NCI-H510A treated with DMSO at 0.1 percent for 48 hours (cell line): ENCODE measurements around the gene MTX3.

Experiments
- DNase-seq: peaks from one replicate; lab custom pipeline; 2025; lab: John Stamatoyannopoulos, UW

Gene MTX3

GRCh38 chr5:79990598-79991507 lies at the start of gene MTX3:
Gene MTX3 (minus strand): TSS chr5:79991262. CDS start chr5:79991238, 24 bp downstream.
- peak; percentile 52 for DNase-seq

- no peak for DNase-seq
Observed at GRCh38 chr5:80039650-80040049, 48.6 kb upstream of the MTX3 start.

GRCh38 chr5:80037366-80037765 lies 46.3 kb upstream of the MTX3 start:
- no peak for DNase-seq

DNA sequence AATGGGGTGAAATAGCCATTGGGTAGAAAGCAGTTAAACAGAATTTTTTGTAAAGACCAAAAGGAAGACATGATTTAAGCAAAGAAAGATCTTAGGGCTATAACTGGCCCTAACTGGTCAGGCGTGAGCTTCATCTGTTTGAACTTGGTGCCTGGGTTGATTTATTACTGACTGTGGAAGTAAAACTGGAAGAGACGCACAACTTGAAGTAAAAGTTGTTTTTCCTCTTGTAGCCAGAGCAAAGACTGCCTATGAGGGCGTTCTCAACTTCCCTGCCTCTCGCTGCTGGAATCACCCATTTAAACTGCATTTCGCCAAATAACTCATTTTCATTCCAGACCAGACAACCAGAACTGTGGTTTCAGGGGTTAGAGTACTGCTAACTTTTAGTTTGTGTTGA lies 45.6 kb upstream of the MTX3 start:
- no peak for DNase-seq

DNA sequence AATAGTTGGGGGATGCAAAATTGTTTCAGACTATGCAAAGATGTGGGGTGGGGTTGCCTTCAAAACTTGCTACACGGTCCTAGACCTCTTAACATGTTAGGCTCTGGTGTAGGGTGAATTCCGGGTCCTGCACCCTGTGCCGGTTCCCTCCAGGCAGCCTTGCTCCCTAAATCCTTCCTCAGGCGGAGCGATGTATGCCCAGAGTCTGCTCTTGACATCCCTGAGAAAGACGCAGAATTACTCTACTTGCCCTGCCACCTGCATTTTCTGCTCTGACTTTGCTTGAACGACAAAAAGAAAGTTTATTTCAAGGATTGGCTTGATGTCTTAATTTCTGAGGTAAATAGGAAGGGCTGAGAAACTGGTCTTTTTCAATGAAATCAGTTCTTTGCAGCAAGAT lies 44.8 kb upstream of the MTX3 start:
- no peak for DNase-seq

DNA sequence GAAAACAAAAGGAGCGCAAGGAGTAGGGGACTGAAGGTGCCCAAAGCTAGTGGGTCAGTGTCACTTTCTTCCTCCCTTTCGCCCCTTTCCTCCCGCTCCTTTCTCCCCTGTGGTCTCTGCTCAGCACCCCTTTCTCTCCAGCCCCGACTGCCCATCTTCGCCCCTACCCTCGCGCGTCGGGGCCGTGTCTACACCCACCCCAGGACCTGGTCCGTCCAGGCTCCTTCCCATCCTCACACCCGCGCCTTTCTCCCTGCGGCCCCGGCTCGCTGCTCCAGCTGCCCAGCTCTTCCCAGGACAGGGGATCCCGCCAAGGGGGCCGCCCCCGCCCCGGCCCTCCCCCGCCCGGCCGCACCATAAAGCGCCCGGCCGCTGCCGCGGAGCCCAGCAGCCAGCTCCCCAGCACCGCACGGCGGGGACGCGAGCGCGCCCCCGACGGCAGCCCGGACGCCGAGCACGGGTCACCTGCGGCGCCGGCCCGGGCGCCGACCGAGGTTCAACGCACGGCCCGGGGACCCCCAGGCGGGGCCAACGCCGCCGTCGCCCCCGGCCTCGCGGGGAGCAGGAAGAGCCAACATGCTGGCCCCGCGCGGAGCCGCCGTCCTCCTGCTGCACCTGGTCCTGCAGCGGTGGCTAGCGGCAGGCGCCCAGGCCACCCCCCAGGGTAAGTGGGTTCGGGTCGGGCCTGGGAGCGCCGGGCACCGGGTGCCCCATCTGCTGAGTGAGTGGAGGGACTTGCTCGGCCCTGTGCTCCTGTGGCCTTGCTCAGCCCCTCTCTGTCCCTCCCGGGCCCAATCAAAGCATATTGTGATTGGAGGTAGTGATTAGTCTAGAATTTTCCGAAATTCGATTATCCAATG lies 44.1 kb upstream of the MTX3 start, which contains the start of gene THBS4:
TSS of gene THBS4 (plus strand) at position 387 of the 860 bp plus-strand sequence. CDS start at position 577, 190 bp downstream.
- no peak for DNase-seq

DNA sequence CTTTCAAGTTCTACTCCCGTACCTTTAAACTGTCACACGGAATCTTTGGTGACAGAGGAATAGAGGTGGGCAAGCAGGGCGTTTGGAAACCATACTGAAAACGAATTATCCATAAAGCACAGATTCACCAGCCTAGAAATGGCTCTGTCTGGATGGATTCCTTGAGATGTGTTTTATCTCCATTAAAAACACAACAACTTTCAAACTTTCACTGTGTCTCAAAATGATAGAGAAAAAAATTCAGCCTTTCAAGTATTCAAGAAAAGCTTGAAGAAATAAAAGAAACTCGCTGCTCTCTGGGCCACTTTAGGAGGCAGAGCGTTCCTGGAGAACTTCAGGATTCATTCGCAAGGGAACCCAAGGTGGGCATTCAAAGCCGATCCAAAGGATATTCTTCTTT lies 43.5 kb upstream of the MTX3 start:
- DNase-seq = no peak

DNA sequence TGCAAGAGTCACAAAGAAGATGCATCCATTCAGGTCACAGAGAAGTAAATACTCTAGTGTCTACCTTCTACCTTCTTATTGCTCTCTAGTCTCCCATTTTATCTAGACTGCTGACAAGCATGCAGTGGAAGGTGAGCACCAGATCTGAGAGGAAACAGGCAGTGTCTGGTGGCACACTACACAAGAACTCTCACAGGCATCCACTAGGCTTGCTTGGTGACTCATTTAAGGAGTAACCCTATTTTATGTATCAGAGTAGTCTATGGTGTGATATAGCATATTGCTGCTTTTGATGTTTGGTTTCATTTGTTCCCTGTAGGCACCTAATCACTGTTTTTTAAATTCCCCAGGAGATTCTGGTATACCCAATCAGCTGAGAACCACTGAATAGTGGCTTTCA lies 42.5 kb upstream of the MTX3 start:
- no peak for DNase-seq

- no peak for DNase-seq
Observed at GRCh38 chr5:80031109-80031508, 40.0 kb upstream of the MTX3 start.

DNA sequence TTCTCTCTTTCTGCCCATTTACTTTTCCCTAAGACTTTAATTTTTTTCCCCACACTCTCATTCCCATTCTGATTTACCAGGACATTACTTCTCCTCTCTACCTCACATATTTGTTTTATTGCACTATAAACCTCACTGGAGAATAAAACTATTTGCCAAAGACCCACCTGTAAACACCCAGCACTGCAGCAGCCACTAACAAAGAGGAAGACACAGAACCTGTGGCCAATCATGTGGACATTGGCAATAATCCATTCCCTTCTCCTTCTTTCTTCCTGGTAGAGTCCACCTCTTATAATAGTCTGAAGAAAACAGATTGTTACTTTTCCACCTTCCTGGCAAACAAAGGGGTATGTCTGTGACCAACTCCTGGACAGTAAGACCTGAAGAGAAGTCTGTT lies 35.8 kb upstream of the MTX3 start:
- no peak for DNase-seq

- no peak for DNase-seq
Observed at GRCh38 chr5:80025069-80025468, 34.0 kb upstream of the MTX3 start.

DNA sequence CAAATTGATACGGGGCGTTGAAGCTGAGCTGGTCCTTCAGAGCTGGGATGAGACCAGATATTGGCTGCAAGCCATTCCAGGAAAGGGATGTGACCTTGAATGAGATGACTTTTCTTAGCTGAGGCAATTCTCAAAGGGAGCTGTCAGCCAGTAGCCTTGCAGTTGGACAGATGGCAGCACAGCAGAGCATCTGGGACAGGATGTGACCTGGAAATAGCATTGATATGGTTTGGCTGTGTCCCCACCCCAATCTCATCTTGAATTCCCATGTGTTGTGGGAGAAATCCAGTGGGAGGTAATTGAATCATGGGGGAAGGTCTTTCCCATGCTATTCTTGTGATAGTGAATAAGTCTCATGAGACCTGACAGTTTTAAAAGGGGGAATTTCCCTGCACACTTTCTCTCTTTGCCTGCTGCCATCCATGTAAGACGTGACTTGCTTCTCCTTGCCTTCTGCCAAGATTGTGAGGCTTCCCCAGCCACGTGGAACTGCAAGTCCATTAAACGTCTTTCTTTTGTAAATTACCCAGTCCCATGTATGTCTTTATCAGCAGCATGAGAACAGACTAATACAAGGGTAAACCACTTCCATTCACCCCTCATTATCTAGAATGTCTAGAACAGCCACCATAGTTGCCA lies 19.8 kb upstream of the MTX3 start:
- no peak for DNase-seq

DNA sequence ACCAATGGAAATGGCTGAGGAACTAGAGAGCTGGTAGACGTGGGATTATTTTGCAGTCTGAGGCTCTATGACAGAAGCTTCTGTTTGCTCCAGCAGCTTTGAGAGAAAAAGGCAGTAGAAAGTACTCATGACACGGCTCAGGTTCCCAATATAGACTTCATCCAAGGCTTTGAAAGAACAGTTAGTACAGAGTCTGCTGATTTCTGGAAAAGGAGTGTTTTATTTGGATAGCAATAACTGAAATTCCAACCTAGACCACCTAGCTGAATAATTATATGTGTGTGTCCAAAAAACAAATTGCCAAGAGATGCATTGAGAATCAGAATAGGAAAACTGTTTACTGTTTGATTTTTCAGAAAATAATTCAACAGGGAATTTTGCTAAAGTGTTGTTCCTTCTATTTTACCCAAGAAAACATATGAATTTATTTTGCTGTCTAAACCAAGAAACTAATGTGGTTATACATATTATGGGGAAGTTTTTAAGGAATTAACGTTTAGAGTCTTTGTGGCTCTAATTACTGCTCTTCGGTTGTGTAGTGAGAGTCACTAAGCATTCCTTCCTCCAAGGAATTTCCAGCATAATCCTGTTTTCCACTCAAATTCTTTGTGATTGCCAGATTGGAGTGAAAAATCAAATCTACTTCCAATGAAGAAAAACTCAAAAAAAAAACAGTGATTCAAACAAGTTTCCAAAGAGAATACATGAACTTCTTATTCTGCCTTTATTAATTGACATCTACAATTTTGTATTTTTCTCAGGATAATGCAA lies 18.1 kb upstream of the MTX3 start:
- DNase-seq = no peak

DNA sequence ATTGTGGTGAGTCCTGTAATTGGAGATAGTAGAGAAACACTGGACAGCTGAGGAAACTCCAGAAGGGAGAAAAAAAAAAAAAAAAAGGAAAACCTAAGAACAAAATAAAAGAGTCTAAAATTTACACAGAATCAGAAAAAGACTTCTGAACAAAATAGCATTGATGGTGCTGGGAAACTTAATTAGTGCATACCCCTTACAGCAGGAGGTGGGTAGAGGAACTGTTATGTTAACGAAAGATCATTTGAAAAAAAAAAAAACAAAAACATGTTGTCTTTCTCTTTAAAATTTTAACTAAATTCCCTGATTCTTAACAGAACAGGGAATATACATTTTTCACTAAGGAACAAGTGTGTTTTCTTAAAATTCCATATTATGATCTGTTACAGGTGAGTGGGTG lies 11.6 kb upstream of the MTX3 start:
- no peak for DNase-seq

DNA sequence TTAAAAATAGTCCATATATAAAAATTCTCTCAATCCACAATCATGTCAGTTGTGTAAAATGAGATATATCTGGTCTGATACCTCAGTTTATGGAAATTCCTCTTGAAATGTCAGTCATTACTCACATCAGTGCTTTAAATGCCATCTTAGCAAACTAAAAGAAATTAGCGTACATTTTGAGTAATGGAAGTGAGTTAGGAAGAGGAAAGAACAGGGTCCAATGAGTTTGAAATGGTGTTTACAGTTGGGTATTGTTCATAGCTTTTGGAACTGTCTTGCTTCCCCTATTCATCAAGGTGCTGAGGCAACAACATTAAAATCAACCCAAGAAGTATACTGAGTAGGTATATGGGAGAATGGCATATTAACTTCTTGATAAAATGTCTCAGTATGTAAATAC lies 8.7 kb upstream of the MTX3 start:
- no peak for DNase-seq

DNA sequence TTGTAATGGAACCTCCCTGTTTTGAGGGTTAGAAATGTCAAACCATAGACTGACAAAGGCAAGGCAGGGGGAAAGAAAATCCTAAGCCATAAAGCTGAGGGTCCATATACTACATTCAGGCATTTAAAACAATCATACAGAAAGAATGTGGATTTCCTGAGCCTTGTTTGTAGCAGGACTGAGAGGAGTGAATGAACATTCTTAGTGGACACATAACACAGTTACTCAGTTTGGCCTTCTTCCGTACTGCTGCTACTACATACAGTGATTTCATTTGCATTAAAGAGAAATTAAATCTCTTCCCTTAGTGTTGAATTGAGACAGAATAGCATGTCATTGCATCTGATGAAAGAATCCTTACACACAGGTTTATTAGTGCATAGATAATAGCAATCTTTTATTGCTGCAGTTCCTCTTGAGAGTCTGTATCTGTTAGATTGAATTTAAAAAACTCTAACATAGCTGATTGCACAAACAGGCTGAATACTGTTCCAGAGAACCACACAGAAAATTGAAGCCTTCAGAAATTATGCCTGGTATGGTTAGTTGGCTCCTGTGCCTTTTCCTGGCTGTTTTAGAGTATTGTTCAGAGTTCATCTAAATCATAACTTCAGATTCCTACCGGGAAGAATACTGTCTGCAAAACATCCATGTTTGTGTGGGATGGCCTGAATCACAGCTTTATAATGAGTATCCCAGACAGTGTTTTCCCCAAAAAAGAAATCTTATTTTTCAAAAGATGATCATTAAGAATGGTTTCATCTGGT lies 2.0 kb upstream of the MTX3 start:
- DNase-seq = no peak

DNA sequence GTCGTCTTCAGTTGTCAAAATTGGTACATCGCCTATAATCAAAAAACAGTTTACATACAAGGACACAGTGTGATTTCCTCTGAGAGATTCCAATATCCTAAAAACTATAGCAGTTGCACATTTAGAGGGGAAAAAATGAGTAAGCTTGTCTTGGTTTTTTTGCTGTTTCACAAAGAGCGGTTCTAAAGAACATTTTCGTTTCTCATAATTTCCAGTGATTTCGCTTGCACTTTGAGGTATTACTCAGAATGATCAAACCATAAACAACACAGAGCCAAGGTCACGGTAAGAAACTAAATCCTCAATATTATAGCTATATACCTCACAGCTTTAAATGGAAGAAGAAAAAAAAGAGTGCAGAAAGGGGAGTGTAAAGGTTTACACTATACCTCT lies 861 bp downstream of the MTX3 start:
- no peak for DNase-seq

DNA sequence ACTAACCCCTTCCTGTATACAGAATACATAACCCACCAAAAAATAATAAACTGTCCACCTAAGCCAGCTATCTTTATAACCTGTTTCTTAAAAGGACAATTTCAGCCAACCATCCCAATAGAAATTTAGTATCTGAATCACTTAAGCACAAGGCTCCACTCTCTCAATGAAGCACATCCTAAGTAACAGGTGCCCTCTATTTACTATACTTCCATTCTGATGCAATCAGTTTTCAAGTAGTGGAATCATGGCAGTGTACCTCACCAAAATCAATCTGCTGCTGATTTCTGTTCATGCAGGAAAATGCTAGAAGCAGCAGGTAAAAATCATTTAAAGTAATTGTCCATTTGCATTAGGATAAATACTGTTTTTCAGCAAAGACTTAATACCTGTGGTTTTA lies 4.8 kb downstream of the MTX3 start:
- no peak for DNase-seq

GRCh38 chr5:79985288-79985687 lies 5.8 kb downstream of the MTX3 start:
- DNase-seq = no peak

DNA sequence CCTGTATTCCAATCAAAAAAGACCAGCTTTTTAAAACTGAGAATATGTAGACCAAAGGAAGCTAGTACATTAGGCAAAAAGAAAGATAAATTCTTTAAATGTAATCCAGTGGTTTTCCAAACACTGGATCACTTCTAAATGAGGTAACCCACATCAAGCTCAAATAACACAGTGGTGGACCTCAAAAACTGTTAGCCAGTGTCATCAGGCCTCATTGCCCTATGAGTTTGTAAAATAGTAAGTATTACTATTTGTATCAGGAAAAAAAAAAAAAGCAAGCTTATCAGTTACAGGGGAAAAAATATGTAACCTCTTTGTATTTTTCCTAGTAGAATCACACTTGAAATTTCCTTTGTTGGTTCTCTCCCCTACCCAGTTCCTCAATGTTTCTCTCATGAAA lies 6.7 kb downstream of the MTX3 start:
- no peak for DNase-seq

DNA sequence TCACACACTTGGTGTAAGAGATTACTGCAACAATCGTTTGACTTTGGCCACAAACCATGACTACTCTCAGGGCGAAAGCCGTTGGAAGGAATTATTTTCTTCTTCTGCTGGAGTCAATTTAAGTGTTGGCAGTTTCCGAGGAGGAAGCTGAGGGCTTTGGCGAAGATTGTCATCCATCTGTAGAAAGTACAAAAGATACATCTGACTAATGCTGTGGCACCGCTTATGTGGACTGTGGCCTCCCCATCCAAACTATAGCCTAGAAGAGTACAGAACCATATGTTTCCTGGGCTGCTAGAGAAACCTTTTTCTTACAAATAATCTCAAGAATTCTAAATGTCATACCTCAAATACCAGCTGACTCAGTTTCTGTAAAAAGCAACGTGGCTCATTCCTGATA lies 7.4 kb downstream of the MTX3 start:
- DNase-seq = no peak
